ENCODE results near the gene CPNE6. TPM values are rescaled to one million over a fixed set of nuclear protein-coding genes. Genes with fewer than 3 reads are reported as not detected.
A peak's percentile ranks its signal among the peaks of the same experiment; 100 is the strongest.

The CPNE6 gene
- total RNA-seq, 1 donor from 2014 or later: not detected

GRCh38 chr14:24067133-24068082 is 4.0 kb upstream of the CPNE6 start:
- ATAC-seq (no peak), DNase-seq (peak; percentile 19)
- no peak overlapping the region for H3K4me3 ChIP-seq
- no peaks in the 10 kb centered on the region for H3K36me3 ChIP-seq
- TF ChIP-seq CTCF (IDR thresholded peaks at IDR 0.05): no peak
- no peaks in the 10 kb centered on the region for H3K27me3 ChIP-seq
- H3K27ac ChIP-seq: no peak overlapping the region
- no peaks in the 10 kb centered on the region for H3K4me1 ChIP-seq
- no peaks in the 10 kb centered on the region for H3K9me3 ChIP-seq
- intact Hi-C loops (cut with DNase I): no loop called here

GRCh38 chr14:24068711-24069410 is 2.5 kb upstream of the CPNE6 start:
- intact Hi-C loops (cut with DNase I): no loop called here
- peaks cover 8% of the 10 kb centered on the region for H3K27me3 ChIP-seq
- DNase-seq (peak; percentile 45), ATAC-seq (no peak)
- no peaks in the 10 kb centered on the region for H3K9me3 ChIP-seq
- H3K27ac ChIP-seq: no peak overlapping the region
- no peaks in the 10 kb centered on the region for H3K4me1 ChIP-seq
- H3K4me3 ChIP-seq: no peak overlapping the region
- no peak for TF ChIP-seq CTCF (IDR thresholded peaks at IDR 0.05)
- H3K36me3 ChIP-seq: no peaks in the 10 kb centered on the region

- Histone ChIP-seq H3K9me3 (no peaks in the 10 kb centered on the region), H3K4me1 (no peaks in the 10 kb centered on the region), H3K4me3 (no peak overlapping the region), H3K27ac (no peak overlapping the region), H3K27me3 (peaks cover 8% of the 10 kb centered on the region), H3K36me3 (no peaks in the 10 kb centered on the region)
- intact Hi-C loops (cut with DNase I): no loop called here
- TF ChIP-seq CTCF (IDR thresholded peaks at IDR 0.05): no peak
- ATAC-seq (no peak), DNase-seq (peak; percentile 40)
Measured at GRCh38 chr14:24069411-24069735, 2.0 kb upstream of the CPNE6 start.

- TF ChIP-seq CTCF (IDR thresholded peaks at IDR 0.05): no peak
Measured at GRCh38 chr14:24070285-24071143, 848 bp upstream of the CPNE6 start.

GRCh38 chr14:24071836-24072430 is 571 bp downstream of the CPNE6 start:
- Histone ChIP-seq H3K9me3 (no peaks in the 10 kb centered on the region), H3K27ac (no peak overlapping the region), H3K36me3 (no peaks in the 10 kb centered on the region), H3K4me3 (no peak overlapping the region), H3K27me3 (peaks cover 8% of the 10 kb centered on the region), H3K4me1 (no peaks in the 10 kb centered on the region)
- intact Hi-C loops (cut with DNase I): no loop called here
- no peak for DNase-seq
- no peak for ATAC-seq
- no peak for TF ChIP-seq CTCF (IDR thresholded peaks at IDR 0.05)

More at GRCh38 chr14:24070285-24071143, 848 bp upstream of the CPNE6 start:
- no peak overlapping the region for H3K27ac ChIP-seq
- H3K4me3 ChIP-seq: no peak overlapping the region
- ATAC-seq (peak; percentile 10), DNase-seq (no peak)
- no peaks in the 10 kb centered on the region for H3K9me3 ChIP-seq
- H3K4me1 ChIP-seq: no peaks in the 10 kb centered on the region
- H3K27me3 ChIP-seq: peaks cover 8% of the 10 kb centered on the region
- H3K36me3 ChIP-seq: no peaks in the 10 kb centered on the region
- intact Hi-C loops (cut with DNase I): no loop called here
